Vagina (tissue), 2 donors: ENCODE measurements around the gene ANKEF1.

ENCODE experiments used
- CTCF ChIP-seq, 3 experiments: fragments of 450-650 bp in 2 of 3; fragments of 200-600 bp in 1 of 3; sonication (generic) in 1 of 3; IDR thresholded peaks; one replicate each; pipeline ENCODE4 v1.5.1; 2017 to 2019; ENCODE audit warnings: antibody characterized with exemption in 3 of 3, mild to moderate bottlenecking in 2 of 3, moderate library complexity in 2 of 3
- POLR2AphosphoS5 ChIP-seq, 2 donors: sonication (generic); formaldehyde crosslinking; IDR thresholded peaks; one replicate each; pipeline ENCODE4 v1.9.0; 2017; ENCODE audit warnings: antibody characterized with exemption in 2 of 2, mild to moderate bottlenecking in 2 of 2, low read depth in 1 of 2; ENCODE audit not compliant: insufficient read depth in 1 of 2

- no peak for TF ChIP-seq CTCF (IDR thresholded peaks at IDR 0.05)
- TF ChIP-seq POLR2AphosphoS5 (IDR thresholded peaks at IDR 0.05; ENCODE audit: insufficient read depth in 1 of 2, low read depth in 1 of 2): no peak
Observed at GRCh38 chr20:9999645-10000044, 35.1 kb upstream of the ANKEF1 start.
